ENCODE measurements around the gene WWP2. TPM values are rescaled to one million over a fixed set of nuclear protein-coding genes. Genes with fewer than 3 reads are reported as not detected.
"Not testable (repeated sequence)": the region's sequence is repeated elsewhere in the genome, so short reads cannot be mapped to it uniquely, and the experiment has no call there.

The WWP2 gene
- total RNA-seq, 4 donors from 2014 or later, result 26.9 to 50.9 (median 43.9) TPM

DNA sequence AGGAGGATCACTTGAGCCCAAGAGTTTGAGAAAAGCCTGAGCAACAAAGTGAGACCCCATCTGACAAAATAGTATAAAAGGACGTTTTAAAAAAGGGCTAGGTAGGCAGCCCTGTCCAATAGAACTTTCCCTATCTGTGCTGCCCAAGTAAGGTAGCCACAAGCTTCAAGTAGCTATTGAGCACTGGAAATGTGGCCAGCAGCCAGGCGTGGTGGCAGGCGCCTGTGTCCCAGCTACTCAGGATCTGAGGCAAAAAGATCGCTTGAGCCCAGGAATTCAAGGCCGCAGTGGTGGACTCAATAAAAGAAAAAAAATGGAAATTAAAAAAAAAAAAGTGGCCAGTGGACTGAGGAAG, 34.2 kb upstream of the WWP2 start:
- 81 to 89% methylated on average over 5 of the region's 5 CpGs for WGBS, 2 donors
- intact Hi-C loops (cut with DNase I; ENCODE audit: low total_unique reads), result no loop called here
- TF ChIP-seq, protein P1, sequence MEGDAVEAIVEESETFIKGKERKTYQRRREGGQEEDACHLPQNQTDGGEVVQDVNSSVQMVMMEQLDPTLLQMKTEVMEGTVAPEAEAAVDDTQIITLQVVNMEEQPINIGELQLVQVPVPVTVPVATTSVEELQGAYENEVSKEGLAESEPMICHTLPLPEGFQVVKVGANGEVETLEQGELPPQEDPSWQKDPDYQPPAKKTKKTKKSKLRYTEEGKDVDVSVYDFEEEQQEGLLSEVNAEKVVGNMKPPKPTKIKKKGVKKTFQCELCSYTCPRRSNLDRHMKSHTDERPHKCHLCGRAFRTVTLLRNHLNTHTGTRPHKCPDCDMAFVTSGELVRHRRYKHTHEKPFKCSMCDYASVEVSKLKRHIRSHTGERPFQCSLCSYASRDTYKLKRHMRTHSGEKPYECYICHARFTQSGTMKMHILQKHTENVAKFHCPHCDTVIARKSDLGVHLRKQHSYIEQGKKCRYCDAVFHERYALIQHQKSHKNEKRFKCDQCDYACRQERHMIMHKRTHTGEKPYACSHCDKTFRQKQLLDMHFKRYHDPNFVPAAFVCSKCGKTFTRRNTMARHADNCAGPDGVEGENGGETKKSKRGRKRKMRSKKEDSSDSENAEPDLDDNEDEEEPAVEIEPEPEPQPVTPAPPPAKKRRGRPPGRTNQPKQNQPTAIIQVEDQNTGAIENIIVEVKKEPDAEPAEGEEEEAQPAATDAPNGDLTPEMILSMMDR (IDR thresholded peaks at IDR 0.05), result no peak
- TF ChIP-seq POLR2A (IDR thresholded peaks at IDR 0.05), result no peak
- H3K4me3 ChIP-seq (ENCODE audit: low read depth, poor library complexity, severe bottlenecking), result no peak overlapping the region
- no peak for DNase-seq (ENCODE audit: low spot score in 2 of 2)

DNA sequence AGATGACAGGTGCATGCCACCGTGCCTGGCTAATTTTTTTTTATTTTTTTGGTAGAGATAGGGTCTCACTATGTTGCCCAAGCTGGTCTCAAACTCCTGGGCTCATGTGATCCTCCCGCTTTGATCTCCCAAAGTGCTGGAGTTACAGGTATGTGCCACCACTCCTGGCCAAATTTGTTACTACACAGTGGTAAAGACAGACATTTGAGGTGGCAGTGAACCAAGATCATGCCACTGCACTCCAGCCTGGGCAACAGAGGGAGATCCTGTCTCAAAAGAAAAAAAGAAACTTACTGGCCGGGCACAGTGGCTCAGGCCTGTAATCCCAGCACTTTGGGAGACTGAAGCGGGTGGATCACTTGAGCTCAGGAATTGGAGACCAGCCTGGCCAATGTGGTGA, 33.1 kb upstream of the WWP2 start:
- DNase-seq (ENCODE audit: low spot score in 2 of 2); H3K4me3 ChIP-seq (ENCODE audit: low read depth, poor library complexity, severe bottlenecking); intact Hi-C loops (cut with DNase I; ENCODE audit: low total_unique reads): not testable (repeated sequence)
- whole genome bisulfite sequencing, 2 donors, result 95% methylated on average over 4 of the region's 4 CpGs

DNA sequence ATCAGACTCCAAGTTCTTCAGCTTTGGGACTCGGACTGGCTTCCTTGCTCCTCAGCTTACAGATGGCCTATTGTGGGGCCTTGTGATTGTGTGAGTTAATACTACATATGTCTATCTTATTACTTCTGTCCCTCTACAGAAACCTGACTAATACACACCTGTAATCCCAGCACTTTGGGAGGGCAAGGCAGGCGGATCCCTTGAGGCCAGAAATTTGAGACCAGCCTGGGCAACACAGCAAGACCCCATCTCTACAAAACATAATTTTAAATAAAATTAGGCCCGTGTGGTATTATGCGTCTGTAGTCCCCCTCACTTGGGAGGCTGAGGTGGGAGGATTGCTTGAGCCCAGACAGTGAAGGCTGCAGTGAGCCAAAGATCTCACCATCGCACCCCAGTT, 30.9 kb upstream of the WWP2 start:
- DNase-seq (ENCODE audit: low spot score in 2 of 2); H3K4me3 ChIP-seq (ENCODE audit: low read depth, poor library complexity, severe bottlenecking); intact Hi-C loops (cut with DNase I; ENCODE audit: low total_unique reads): not testable (repeated sequence)
- WGBS, 2 donors, result 87 to 92% methylated on average over 5 of the region's 5 CpGs

DNA sequence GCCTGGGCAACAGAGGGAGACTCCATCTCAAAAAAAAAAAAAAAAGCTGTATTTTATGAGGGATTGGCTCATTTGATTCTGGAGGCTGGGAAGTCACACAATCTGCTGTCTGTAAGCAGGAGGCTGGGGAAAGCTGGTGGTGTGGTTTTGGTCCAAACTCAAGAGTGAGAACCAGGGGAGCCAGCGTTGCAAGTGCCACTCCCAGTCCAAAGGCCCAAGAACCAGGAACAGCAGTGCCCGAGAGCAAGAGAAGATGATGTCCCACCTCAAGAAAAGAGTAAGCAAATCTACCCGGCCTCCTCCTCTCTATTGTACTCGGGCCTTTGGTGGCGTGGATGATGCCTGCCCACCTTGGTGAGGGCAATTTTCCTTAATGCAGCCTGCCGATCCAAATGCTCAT, 30.0 kb upstream of the WWP2 start:
- 80 to 86% methylated on average over 6 of the region's 6 CpGs for WGBS, 2 donors
- H3K4me3 ChIP-seq (ENCODE audit: low read depth, poor library complexity, severe bottlenecking), result no peak overlapping the region
- intact Hi-C loops (cut with DNase I; ENCODE audit: low total_unique reads), result no loop called here
- no peak for DNase-seq (ENCODE audit: low spot score in 2 of 2)
- TF ChIP-seq POLR2A (IDR thresholded peaks at IDR 0.05), result no peak
- TF ChIP-seq, protein P1 (IDR thresholded peaks at IDR 0.05), result no peak

DNA sequence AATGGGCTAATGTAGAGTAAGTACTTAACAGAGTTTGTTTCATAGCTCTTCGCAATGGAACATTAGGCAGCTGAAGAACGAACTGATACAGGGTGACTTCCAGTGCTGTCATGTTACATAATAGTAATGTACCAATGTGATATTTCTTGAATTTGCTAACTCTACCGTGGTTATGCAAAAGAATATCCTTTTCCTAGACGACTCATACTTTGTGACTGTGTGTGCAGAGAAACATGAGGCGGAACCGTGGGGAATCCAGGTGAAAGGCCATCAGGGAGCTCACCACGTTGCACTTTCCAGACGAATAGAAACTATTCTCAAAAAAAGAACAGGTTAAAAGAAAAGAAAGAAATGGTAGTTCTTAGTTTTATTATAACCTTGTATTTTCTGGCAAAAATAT, 20.6 kb upstream of the WWP2 start:
- intact Hi-C loops (cut with DNase I; ENCODE audit: low total_unique reads), result no loop called here
- TF ChIP-seq, protein P1 (IDR thresholded peaks at IDR 0.05), result no peak
- TF ChIP-seq POLR2A (IDR thresholded peaks at IDR 0.05), result no peak
- no peak for DNase-seq (ENCODE audit: low spot score in 2 of 2)
- no peak overlapping the region for H3K4me3 ChIP-seq (ENCODE audit: low read depth, poor library complexity, severe bottlenecking)
- WGBS, 2 donors, result 59 to 60% methylated on average over 8 of the region's 8 CpGs

DNA sequence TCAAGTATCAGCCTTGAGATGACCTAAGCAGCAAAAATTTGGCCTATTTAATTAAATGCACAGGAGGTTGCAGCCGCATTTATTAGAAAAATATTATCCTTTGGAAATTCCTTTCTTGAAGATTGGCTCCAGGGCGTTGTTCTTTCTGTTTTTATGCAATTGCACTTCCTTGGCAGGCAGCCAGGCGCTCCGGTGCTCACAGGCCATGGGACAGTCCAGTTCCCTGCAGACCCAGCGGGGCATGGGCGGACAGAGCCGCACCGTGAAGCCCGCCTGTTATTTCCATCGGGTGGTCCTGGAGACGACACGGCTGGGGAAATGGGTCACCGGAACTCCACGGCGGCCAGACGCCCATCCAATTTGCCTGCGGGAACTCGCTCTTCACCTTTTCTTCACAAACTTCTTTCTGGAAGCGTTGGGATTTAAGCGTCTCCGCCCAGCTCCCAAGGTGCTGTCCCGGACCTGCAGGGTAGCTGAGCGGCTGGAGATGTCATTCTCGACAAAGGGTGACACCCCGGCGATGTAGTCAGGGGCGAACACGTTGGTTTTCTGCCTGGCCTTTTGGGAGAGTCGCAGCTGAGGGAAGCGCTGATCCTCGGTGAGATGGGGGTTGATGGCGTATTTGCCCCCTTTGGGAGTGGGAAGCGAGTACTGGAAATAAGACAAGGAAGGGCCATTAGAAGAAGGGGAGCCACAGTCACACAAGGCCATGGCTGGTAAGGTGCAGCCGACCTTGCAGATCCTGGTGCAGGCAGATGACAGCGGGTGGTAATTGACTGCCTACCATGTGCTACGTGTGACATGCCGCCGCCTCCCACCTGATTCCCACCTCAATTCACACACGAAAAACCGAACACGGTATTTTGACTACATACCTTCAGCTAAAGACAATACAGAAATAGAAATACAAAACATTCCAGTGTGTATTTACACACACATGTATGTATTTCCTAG, 19.9 kb upstream of the WWP2 start:
- intact Hi-C loops (cut with DNase I; ENCODE audit: low total_unique reads), result no loop called here
- DNase-seq (ENCODE audit: low spot score in 2 of 2), result peak; percentile 50 to 90

More for the DNA sequence above, 19.9 kb upstream of the WWP2 start:
- TF ChIP-seq POLR2A (IDR thresholded peaks at IDR 0.05), result no peak
- TF ChIP-seq, protein P1 (IDR thresholded peaks at IDR 0.05), result no peak
- H3K4me3 ChIP-seq (ENCODE audit: low read depth, poor library complexity, severe bottlenecking), result no peak overlapping the region
- WGBS, 2 donors, result 66 to 71% methylated on average over 40 to 41 of the region's 41 CpGs
